BJ (cell line): ENCODE data around the gene CD302. TPM values are rescaled to one million over a fixed set of nuclear protein-coding genes. Genes with fewer than 3 reads are reported as not detected.

Experiments
- CTCF ChIA-PET: fragments of 350-600 bp; formaldehyde crosslinking; extraction: SDS; loops from one replicate; lab custom pipeline; 2021; ENCODE audit warnings: antibody characterized with exemption, inconsistent platforms; lab: Yijun Ruan, JAX
- POLR2A ChIA-PET: fragments of 300-600 bp; sonication (Branson Sonifier 250); formaldehyde crosslinking; extraction: SDS; loops from one replicate; lab custom pipeline; 2021; ENCODE audit warnings: antibody characterized with exemption; lab: Charles Lee
- DNase-seq: peaks from one replicate; pipeline ENCODE4 v3.0.0-alpha.2; 2011; ENCODE audit warnings: low read depth
- H3K27me3 ChIP-seq: 2 replicates; pipeline ENCODE4 v1.6.0; 2011; ENCODE audit warnings: low read length; ENCODE audit not compliant: control insufficient read depth, insufficient read depth
- H3K36me3 ChIP-seq: 2 replicates; pipeline ENCODE4 v1.5.1; 2011; ENCODE audit warnings: low read length; ENCODE audit not compliant: control insufficient read depth, insufficient read depth
- H3K4me3 ChIP-seq: 2 replicates; pipeline ENCODE4 v1.5.1; 2011; ENCODE audit warnings: low read depth, mild to moderate bottlenecking, control low read depth, low read length
- CTCF ChIP-seq: IDR thresholded peaks from 2 replicates; pipeline ENCODE4 v1.5.1; 2011; ENCODE audit warnings: low read depth, mild to moderate bottlenecking, control low read depth, inconsistent platforms, low read length, moderate library complexity; ENCODE audit not compliant: insufficient read depth
- polyA plus RNA-seq: library from polyadenylated mRNA; depleted of rRNA; stranded (reverse); fragments of >200 nt; gene quantifications from 2 replicates; pipeline ENCODE4 v1.2.3, GENCODE V29; 2011

Gene CD302
- polyA plus RNA-seq, 1 experiment = 4.0 TPM

GRCh38 chr2:159769147-159769546, 28.9 kb downstream of the CD302 start:
- no peak for TF ChIP-seq CTCF
- H3K27me3 ChIP-seq = no peaks in the 10 kb centered on the region
- ChIA-PET CTCF (interaction anchor here (0.9 kb wide), 1 partner anchor 11 kb away, joined by 3 read pairs; no protein-coding TSS in a partner anchor), POLR2A (no interaction called here)
- no peak overlapping the region for H3K4me3 ChIP-seq
- no peaks in the 10 kb centered on the region; the same call in 1 of the 2 replicates for H3K36me3 ChIP-seq
- no peak for DNase-seq

- Histone ChIP-seq H3K27me3 (no peaks in the 10 kb centered on the region), H3K4me3 (no peak overlapping the region), H3K36me3 (peaks cover 5% of the 10 kb centered on the region)
- POLR2A ChIA-PET = no interaction called here
- CTCF ChIA-PET = interaction anchor here (1.2 to 1.4 kb wide), 2 partner anchors 10 to 15 kb away, joined by 4 to 7 read pairs; no protein-coding TSS in a partner anchor
- no peak for TF ChIP-seq CTCF
- no peak for DNase-seq
Measured at GRCh38 chr2:159762075-159762474, 35.9 kb downstream of the CD302 start.

- no peak for DNase-seq
- H3K4me3 ChIP-seq = no peak overlapping the region
- H3K36me3 ChIP-seq = peaks cover 5% of the 10 kb centered on the region
- TF ChIP-seq CTCF = no peak
- ChIA-PET CTCF (interaction anchor here (0.6 kb wide), 1 partner anchor 337 kb away, joined by 4 read pairs; no protein-coding TSS in a partner anchor), POLR2A (no interaction called here)
- H3K27me3 ChIP-seq = no peaks in the 10 kb centered on the region
Measured at GRCh38 chr2:159760326-159760725, 37.7 kb downstream of the CD302 start.

GRCh38 chr2:159759577-159759976, 38.4 kb downstream of the CD302 start:
- TF ChIP-seq CTCF = no peak
- no peak for DNase-seq
- Histone ChIP-seq H3K27me3 (no peaks in the 10 kb centered on the region), H3K36me3 (peaks cover 5% of the 10 kb centered on the region), H3K4me3 (no peak overlapping the region)
- ChIA-PET POLR2A (no interaction called here), CTCF (interaction anchor here (1.1 kb wide), 1 partner anchor 14 kb away, joined by 3 read pairs; no protein-coding TSS in a partner anchor)

- CTCF ChIA-PET = interaction anchor here (0.6 to 1.2 kb wide), 4 partner anchors 13 to 308 kb away, joined by 3 to 4 read pairs (median 3); no protein-coding TSS in a partner anchor
- H3K27me3 ChIP-seq = no peaks in the 10 kb centered on the region
- no peak for TF ChIP-seq CTCF
- no peak for DNase-seq
- H3K36me3 ChIP-seq = peaks cover 5% of the 10 kb centered on the region
- POLR2A ChIA-PET = no interaction called here
- H3K4me3 ChIP-seq = no peak overlapping the region
Measured at GRCh38 chr2:159758686-159759085, 39.3 kb downstream of the CD302 start.
